ENCODE results near the gene CBLL1. TPM values are rescaled to one million over a fixed set of nuclear protein-coding genes. Genes with fewer than 3 reads are reported as not detected.

Gene CBLL1
- polyA plus RNA-seq, 1 of the 3 experiments (the other 2 are of a cell fraction) = 28.8 TPM

DNA sequence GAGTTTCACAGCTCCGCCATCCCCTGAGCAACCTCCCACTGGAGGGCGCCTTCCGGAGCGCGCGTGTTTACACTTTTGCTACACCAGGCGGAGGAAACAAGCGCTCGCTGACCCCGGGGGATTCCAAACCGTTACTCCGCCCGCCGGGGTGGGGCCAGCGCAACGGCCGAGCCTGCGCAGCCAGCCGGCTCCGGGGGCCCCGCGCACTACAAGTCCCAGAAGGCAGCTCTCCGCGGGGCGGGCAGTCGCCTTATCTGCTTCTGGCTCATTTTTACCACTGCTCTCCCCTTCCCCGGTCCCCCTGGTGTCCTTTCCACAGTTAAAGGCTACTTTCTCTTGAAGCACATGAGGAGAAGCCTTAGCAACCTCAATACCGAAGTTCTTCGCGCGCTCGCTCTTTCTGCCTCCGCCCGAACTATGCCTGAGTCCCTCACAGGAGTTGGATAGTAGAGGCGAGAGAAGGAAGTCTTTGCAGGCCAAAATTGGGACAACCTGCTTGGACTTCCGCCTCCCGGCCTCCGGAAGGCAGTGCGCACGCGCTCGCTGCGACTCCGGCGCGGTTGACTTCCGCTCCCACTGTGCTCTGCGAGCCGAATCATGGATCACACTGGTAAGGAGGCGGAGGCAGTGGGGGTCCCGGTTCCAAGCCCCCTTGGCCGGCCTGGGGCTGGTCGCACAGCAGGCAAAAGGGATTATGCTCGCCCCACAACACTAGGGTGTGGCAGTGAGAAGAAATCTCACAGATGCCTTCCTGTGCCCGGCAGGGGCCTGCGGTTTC is at the start of gene CBLL1 (continued):
- TF ChIP-seq, protein P1, sequence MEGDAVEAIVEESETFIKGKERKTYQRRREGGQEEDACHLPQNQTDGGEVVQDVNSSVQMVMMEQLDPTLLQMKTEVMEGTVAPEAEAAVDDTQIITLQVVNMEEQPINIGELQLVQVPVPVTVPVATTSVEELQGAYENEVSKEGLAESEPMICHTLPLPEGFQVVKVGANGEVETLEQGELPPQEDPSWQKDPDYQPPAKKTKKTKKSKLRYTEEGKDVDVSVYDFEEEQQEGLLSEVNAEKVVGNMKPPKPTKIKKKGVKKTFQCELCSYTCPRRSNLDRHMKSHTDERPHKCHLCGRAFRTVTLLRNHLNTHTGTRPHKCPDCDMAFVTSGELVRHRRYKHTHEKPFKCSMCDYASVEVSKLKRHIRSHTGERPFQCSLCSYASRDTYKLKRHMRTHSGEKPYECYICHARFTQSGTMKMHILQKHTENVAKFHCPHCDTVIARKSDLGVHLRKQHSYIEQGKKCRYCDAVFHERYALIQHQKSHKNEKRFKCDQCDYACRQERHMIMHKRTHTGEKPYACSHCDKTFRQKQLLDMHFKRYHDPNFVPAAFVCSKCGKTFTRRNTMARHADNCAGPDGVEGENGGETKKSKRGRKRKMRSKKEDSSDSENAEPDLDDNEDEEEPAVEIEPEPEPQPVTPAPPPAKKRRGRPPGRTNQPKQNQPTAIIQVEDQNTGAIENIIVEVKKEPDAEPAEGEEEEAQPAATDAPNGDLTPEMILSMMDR (IDR thresholded peaks at IDR 0.05) = peak; percentile 93
- TF ChIP-seq, protein P2, sequence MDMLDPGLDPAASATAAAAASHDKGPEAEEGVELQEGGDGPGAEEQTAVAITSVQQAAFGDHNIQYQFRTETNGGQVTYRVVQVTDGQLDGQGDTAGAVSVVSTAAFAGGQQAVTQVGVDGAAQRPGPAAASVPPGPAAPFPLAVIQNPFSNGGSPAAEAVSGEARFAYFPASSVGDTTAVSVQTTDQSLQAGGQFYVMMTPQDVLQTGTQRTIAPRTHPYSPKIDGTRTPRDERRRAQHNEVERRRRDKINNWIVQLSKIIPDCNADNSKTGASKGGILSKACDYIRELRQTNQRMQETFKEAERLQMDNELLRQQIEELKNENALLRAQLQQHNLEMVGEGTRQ (IDR thresholded peaks at IDR 0.05; ENCODE audit: borderline replicate concordance, low read depth, low read length) = no peak
- TF ChIP-seq NFIC (IDR thresholded peaks at IDR 0.05; ENCODE audit: borderline replicate concordance) (peak; percentile 6; the same call in 1 of the 2 replicates), FOXM1 (IDR thresholded peaks at IDR 0.05; ENCODE audit: low read depth) (peak; percentile 70), ELF1 (IDR thresholded peaks at IDR 0.05) (peak; percentile 98), TAF1 (IDR thresholded peaks at IDR 0.05; ENCODE audit: borderline replicate concordance, low read depth, low read length) (peak; percentile 85), CHD2 (IDR thresholded peaks at IDR 0.05; ENCODE audit: low read length, partially characterized antibody) (peak; percentile 71)

DNA sequence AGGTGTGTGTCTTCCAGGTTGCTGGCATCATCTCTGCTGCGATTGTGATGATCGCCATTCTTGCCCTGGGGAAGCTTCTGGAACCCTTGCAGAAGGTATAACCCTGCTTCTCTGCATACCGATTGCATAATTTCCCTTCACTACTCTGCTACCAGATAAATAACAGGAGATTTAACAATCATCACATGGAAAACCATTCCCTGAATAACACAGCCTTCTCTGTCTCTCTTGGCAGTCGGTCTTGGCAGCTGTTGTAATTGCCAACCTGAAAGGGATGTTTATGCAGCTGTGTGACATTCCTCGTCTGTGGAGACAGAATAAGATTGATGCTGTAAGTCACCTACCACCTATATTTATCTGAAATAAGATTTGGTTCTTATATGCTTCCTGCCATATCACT is 49.6 kb upstream of the CBLL1 start:
- CTCF ChIA-PET = interaction anchor here (1.4 kb wide), 1 partner anchor 15 kb away, joined by 3 read pairs; no protein-coding TSS in a partner anchor

More for the DNA sequence above, 49.6 kb upstream of the CBLL1 start:
- 88% methylated on average over 5 of the region's 5 CpGs for WGBS (ENCODE audit: low lambda C conversion rate)
- DNase-seq = no peak
- Histone ChIP-seq H4K20me1 (ENCODE audit: insufficient read depth) (no peaks in the 10 kb centered on the region), H3K4me3 (ENCODE audit: low read depth in 2 of 2, low read length in 1 of 2) (no peak overlapping the region), H3K79me2 (ENCODE audit: insufficient read depth) (no peaks in the 10 kb centered on the region), H3K27ac (ENCODE audit: low read depth in 2 of 2, low read length in 1 of 2) (no peak overlapping the region), H3K27me3 (ENCODE audit: insufficient read depth) (no peaks in the 10 kb centered on the region), H3F3A (replicated peaks; ENCODE audit: insufficient read depth) (no peaks in the 10 kb centered on the region), H3K4me1 (ENCODE audit: control insufficient read depth in 1 of 2, insufficient read depth in 2 of 2, low read depth in 1 of 2, low read length in 1 of 2) (peaks cover 13 to 26% of the 10 kb centered on the region in 2 experiments; a peak in 3 of 4 replicates), H2AFZ (ENCODE audit: low read depth) (no peak overlapping the region), H3K9ac (no peak overlapping the region), H3K36me3 (replicated peaks in 1 of 2; ENCODE audit: control insufficient read depth in 1 of 2, insufficient read depth in 2 of 2, low read length in 1 of 2) (no peaks in the 10 kb centered on the region), H3K9me2 (no peaks in the 10 kb centered on the region), H3K4me2 (no peak overlapping the region), H3K9me3 (no peaks in the 10 kb centered on the region)
- TF ChIP-seq NFIC (IDR thresholded peaks at IDR 0.05; ENCODE audit: borderline replicate concordance) (no peak), SMC3 (IDR thresholded peaks at IDR 0.05; ENCODE audit: low read depth, low read length) (no peak), MEF2A (IDR thresholded peaks at IDR 0.05; ENCODE audit: borderline replicate concordance, low read depth) (no peak), GABPA (IDR thresholded peaks at IDR 0.05; ENCODE audit: low read depth) (no peak), TEAD4 (IDR thresholded peaks at IDR 0.05; ENCODE audit: borderline replicate concordance, insufficient read depth) (no peak), JUND (IDR thresholded peaks at IDR 0.05) (no peak), RCOR1 (IDR thresholded peaks at IDR 0.05; ENCODE audit: low read length) (no peak), GATA2 (CRISPR knock-in tag; IDR thresholded peaks at IDR 0.05) (no peak), FOSL2 (IDR thresholded peaks at IDR 0.05; ENCODE audit: borderline replicate concordance, low read depth) (no peak), TAF1 (IDR thresholded peaks at IDR 0.05; ENCODE audit: borderline replicate concordance, low read depth, low read length) (no peak)
- TF ChIP-seq, protein P3, sequence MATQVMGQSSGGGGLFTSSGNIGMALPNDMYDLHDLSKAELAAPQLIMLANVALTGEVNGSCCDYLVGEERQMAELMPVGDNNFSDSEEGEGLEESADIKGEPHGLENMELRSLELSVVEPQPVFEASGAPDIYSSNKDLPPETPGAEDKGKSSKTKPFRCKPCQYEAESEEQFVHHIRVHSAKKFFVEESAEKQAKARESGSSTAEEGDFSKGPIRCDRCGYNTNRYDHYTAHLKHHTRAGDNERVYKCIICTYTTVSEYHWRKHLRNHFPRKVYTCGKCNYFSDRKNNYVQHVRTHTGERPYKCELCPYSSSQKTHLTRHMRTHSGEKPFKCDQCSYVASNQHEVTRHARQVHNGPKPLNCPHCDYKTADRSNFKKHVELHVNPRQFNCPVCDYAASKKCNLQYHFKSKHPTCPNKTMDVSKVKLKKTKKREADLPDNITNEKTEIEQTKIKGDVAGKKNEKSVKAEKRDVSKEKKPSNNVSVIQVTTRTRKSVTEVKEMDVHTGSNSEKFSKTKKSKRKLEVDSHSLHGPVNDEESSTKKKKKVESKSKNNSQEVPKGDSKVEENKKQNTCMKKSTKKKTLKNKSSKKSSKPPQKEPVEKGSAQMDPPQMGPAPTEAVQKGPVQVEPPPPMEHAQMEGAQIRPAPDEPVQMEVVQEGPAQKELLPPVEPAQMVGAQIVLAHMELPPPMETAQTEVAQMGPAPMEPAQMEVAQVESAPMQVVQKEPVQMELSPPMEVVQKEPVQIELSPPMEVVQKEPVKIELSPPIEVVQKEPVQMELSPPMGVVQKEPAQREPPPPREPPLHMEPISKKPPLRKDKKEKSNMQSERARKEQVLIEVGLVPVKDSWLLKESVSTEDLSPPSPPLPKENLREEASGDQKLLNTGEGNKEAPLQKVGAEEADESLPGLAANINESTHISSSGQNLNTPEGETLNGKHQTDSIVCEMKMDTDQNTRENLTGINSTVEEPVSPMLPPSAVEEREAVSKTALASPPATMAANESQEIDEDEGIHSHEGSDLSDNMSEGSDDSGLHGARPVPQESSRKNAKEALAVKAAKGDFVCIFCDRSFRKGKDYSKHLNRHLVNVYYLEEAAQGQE (IDR thresholded peaks at IDR 0.05; ENCODE audit: low read depth, low read length) = no peak
- TF ChIP-seq, protein P2 (IDR thresholded peaks at IDR 0.05; ENCODE audit: borderline replicate concordance, low read depth, low read length) = no peak
- TF ChIP-seq, protein P4, sequence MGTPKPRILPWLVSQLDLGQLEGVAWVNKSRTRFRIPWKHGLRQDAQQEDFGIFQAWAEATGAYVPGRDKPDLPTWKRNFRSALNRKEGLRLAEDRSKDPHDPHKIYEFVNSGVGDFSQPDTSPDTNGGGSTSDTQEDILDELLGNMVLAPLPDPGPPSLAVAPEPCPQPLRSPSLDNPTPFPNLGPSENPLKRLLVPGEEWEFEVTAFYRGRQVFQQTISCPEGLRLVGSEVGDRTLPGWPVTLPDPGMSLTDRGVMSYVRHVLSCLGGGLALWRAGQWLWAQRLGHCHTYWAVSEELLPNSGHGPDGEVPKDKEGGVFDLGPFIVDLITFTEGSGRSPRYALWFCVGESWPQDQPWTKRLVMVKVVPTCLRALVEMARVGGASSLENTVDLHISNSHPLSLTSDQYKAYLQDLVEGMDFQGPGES (IDR thresholded peaks at IDR 0.05; ENCODE audit: low read depth, low read length) = no peak
- POLR2A ChIA-PET = no interaction called here

All from SK-N-SH (cell line).